GM19455 (cell line): Measurements from ENCODE around the gene CARD11.
A peak's percentile ranks its signal among the peaks of the same experiment; 100 is the strongest.

ENCODE experiments used
- ATAC-seq: cut with Tn5 transposase; IDR thresholded peaks from one replicate; pipeline ENCODE4 v1.9.1; 2021; ENCODE audit not compliant: unreplicated experiment

CARD11 gene

GRCh38 chr7:2984091-2984490, 59.6 kb downstream of the CARD11 start:
- no peak for ATAC-seq

GRCh38 chr7:2983586-2983985, 60.1 kb downstream of the CARD11 start:
- no peak for ATAC-seq

- ATAC-seq: no peak
Measured at GRCh38 chr7:2982831-2983230, 60.8 kb downstream of the CARD11 start.

GRCh38 chr7:2982401-2982800, 61.3 kb downstream of the CARD11 start:
- no peak for ATAC-seq

GRCh38 chr7:2981103-2981480, 62.6 kb downstream of the CARD11 start:
- no peak for ATAC-seq

- ATAC-seq: no peak
Measured at GRCh38 chr7:2980401-2981102, 63.1 kb downstream of the CARD11 start.

GRCh38 chr7:2979951-2980350, 63.7 kb downstream of the CARD11 start:
- no peak for ATAC-seq

GRCh38 chr7:2979201-2979631, 64.5 kb downstream of the CARD11 start:
- peak; percentile 25 for ATAC-seq

- ATAC-seq: peak; percentile 88
Measured at GRCh38 chr7:2978408-2978807, 65.3 kb downstream of the CARD11 start.

GRCh38 chr7:2975821-2976371, 67.8 kb downstream of the CARD11 start:
- no peak for ATAC-seq

- ATAC-seq: no peak
Measured at GRCh38 chr7:2974093-2974819, 69.4 kb downstream of the CARD11 start.

GRCh38 chr7:2972835-2973161, 70.9 kb downstream of the CARD11 start:
- no peak for ATAC-seq

- peak; percentile 73 for ATAC-seq
Measured at GRCh38 chr7:2971914-2972834, 71.5 kb downstream of the CARD11 start.

GRCh38 chr7:2970861-2971260, 72.8 kb downstream of the CARD11 start:
- no peak for ATAC-seq

GRCh38 chr7:2970307-2970664, 73.4 kb downstream of the CARD11 start:
- ATAC-seq: no peak

- no peak for ATAC-seq
Measured at GRCh38 chr7:2969398-2970306, 74.0 kb downstream of the CARD11 start.

GRCh38 chr7:2968616-2969397, 74.9 kb downstream of the CARD11 start:
- ATAC-seq: no peak

- no peak for ATAC-seq
Measured at GRCh38 chr7:2968176-2968575, 75.5 kb downstream of the CARD11 start.

GRCh38 chr7:2967705-2968104, 76.0 kb downstream of the CARD11 start:
- no peak for ATAC-seq

GRCh38 chr7:2967253-2967652, 76.4 kb downstream of the CARD11 start:
- no peak for ATAC-seq
